Mesothelial cell of epicardium (in vitro differentiated cells): ENCODE measurements around the gene PHYHIPL. TPM values are rescaled to one million over a fixed set of nuclear protein-coding genes. Genes with fewer than 3 reads are reported as not detected.

Source experiments
- DNase-seq, 2 experiments: peaks; one replicate each; pipeline ENCODE4 v3.0.0; 2021; ENCODE audit warnings: low spot score in 2 of 2; ENCODE audit not compliant: unreplicated experiment in 2 of 2
- H3K27ac Mint-ChIP-seq: 2 replicates; pipeline ENCODE4 v1.8.0; 2021; ENCODE audit warnings: mixed read lengths
- H3K27me3 Mint-ChIP-seq: 2 replicates; pipeline ENCODE4 v1.8.0; 2021; ENCODE audit warnings: low read depth, mixed read lengths
- H3K36me3 Mint-ChIP-seq: 2 replicates; pipeline ENCODE4 v1.8.0; 2021; ENCODE audit warnings: mixed read lengths
- H3K4me1 Mint-ChIP-seq: 2 replicates; pipeline ENCODE4 v1.8.0; 2021; ENCODE audit warnings: mixed read lengths
- H3K4me3 Mint-ChIP-seq: 2 replicates; pipeline ENCODE4 v1.8.0; 2021; ENCODE audit warnings: mild to moderate bottlenecking, moderate library complexity, mixed read lengths
- H3K9me3 Mint-ChIP-seq: 2 replicates; pipeline ENCODE4 v1.8.0; 2021; ENCODE audit warnings: mixed read lengths
- CTCF ChIP-seq: fragments of 200-600 bp; sonication (generic); IDR thresholded peaks from one replicate; pipeline ENCODE4 v1.5.0; 2021; ENCODE audit warnings: antibody characterized with exemption; ENCODE audit not compliant: unreplicated experiment
- total RNA-seq: library from RNA; stranded (reverse); gene quantifications from 3 replicates; pipeline ENCODE4 v1.2.1, GENCODE V29; 2021

The PHYHIPL gene
- total RNA-seq, 1 donor from 2014 or later = 0.56 TPM

GRCh38 chr10:59290448-59290847 lies 114.0 kb downstream of the PHYHIPL start:
- TF ChIP-seq CTCF = no peak
- H3K27ac Mint-ChIP-seq = no peak overlapping the region
- H3K36me3 Mint-ChIP-seq = no peaks in the 10 kb centered on the region
- H3K9me3 Mint-ChIP-seq = no peaks in the 10 kb centered on the region
- H3K4me1 Mint-ChIP-seq = no peaks in the 10 kb centered on the region
- no peak for DNase-seq
- H3K27me3 Mint-ChIP-seq = peaks cover 18% of the 10 kb centered on the region
- no peak overlapping the region for H3K4me3 Mint-ChIP-seq

Other genes with a start within 250 kb of the PHYHIPL start
- gene FAM13C, start 185.9 kb downstream of the PHYHIPL start, total RNA-seq = 6.7 to 7.3 TPM (median 6.8 TPM) in 3 replicates